Activated B cell treated with CpG ODN at 0.5 μM for 24 hours (primary cell): ENCODE measurements around the gene C22orf23. TPM values are rescaled to one million over a fixed set of nuclear protein-coding genes. Genes with fewer than 3 reads are reported as not detected.

Experiments used
- ATAC-seq: fragments of 200-7000 bp; cut with Tn5 transposase; one replicate; pipeline ENCODE4 v1.10.0; 2021; ENCODE audit warnings: low read depth, mild to moderate bottlenecking, moderate library complexity
- CTCF ChIA-PET: fragments of 350-600 bp; sonication (Branson Sonifier 250); formaldehyde crosslinking; loops from one replicate; lab custom pipeline; 2021; ENCODE audit warnings: antibody characterized with exemption; lab: Charles Lee
- POLR2A ChIA-PET: fragments of 350-600 bp; sonication (Branson Sonifier 250); formaldehyde crosslinking; loops from one replicate; lab custom pipeline; 2021; ENCODE audit warnings: antibody characterized with exemption; lab: Charles Lee
- DNase-seq: peaks from one replicate; pipeline ENCODE4 v3.0.0; 2022
- H3K27ac Mint-ChIP-seq: one replicate; pipeline ENCODE4 v1.8.0; 2020; ENCODE audit warnings: mixed read lengths
- H3K27me3 Mint-ChIP-seq: one replicate; pipeline ENCODE4 v1.8.0; 2021; ENCODE audit warnings: mixed read lengths
- H3K36me3 Mint-ChIP-seq: one replicate; pipeline ENCODE4 v1.8.0; 2021; ENCODE audit warnings: low read depth, mixed read lengths
- H3K4me1 Mint-ChIP-seq: one replicate; pipeline ENCODE4 v1.8.0; 2021; ENCODE audit warnings: mixed read lengths
- H3K4me3 Mint-ChIP-seq: one replicate; pipeline ENCODE4 v1.8.0; 2020; ENCODE audit warnings: mild to moderate bottlenecking, mixed read lengths
- H3K9me3 Mint-ChIP-seq: one replicate; pipeline ENCODE4 v1.8.0; 2020; ENCODE audit warnings: mixed read lengths
- intact Hi-C: fragments of 100-400 bp; cut with micrococcal nuclease; formaldehyde crosslinking; loops from one replicate; pipeline ENCODE4 v1.15.1; 2024
- total RNA-seq: library from RNA; stranded (reverse); gene quantifications from 2 replicates; pipeline ENCODE4 v1.2.3, GENCODE V29; 2022
- TF ChIP-seq, protein P1 (sequence below): fragments of 200-600 bp; IDR thresholded peaks from one replicate; pipeline ENCODE4 v1.8.0; 2022; ENCODE audit warnings: antibody characterized with exemption, mild to moderate bottlenecking

The C22orf23 gene
- total RNA-seq, 1 donor from 2014 or later, result 0.16 TPM

DNA sequence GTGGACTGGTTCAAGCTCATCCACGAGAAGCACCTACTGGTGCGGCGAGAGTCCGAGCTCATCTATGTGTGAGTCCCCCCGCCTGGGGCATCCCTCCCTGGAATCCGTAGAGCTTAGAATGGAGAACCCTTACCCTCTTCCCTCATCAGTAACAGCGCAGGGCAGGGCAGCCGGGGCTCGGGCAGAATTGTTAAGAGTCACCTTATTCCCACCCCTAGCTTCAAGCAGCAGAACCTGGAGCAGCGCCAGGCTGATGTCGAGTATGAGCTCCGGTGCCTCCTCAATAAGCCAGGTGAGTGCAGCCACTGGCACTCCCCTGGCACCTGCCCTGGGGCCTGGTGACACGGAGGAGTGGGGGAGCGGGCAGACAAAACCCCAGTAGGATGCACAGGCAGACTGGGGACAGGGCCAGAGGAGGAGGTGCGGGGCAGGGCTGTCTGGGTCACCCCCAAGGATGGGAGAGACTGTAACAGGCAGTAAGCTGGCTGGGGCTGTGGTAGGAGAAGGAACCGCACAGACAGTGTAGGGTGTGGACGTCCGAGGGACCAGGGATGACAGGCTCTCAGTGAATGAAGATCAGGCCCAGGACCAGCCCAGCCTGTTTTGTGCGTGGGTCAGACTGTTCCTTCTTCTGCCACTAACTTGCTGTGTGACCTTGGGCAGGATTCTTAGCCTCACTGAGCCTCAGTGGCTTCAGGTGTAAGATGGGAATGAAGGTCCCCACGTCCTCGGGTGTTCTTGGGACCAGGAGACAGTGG lies 20.4 kb downstream of the C22orf23 start:
- Mint-ChIP-seq H3K36me3 (peaks cover 46% of the 10 kb centered on the region), H3K4me3 (no peak overlapping the region), H3K9me3 (no peaks in the 10 kb centered on the region), H3K4me1 (peaks cover 19% of the 10 kb centered on the region), H3K27me3 (no peaks in the 10 kb centered on the region), H3K27ac (no peak overlapping the region)
- TF ChIP-seq, protein P1, sequence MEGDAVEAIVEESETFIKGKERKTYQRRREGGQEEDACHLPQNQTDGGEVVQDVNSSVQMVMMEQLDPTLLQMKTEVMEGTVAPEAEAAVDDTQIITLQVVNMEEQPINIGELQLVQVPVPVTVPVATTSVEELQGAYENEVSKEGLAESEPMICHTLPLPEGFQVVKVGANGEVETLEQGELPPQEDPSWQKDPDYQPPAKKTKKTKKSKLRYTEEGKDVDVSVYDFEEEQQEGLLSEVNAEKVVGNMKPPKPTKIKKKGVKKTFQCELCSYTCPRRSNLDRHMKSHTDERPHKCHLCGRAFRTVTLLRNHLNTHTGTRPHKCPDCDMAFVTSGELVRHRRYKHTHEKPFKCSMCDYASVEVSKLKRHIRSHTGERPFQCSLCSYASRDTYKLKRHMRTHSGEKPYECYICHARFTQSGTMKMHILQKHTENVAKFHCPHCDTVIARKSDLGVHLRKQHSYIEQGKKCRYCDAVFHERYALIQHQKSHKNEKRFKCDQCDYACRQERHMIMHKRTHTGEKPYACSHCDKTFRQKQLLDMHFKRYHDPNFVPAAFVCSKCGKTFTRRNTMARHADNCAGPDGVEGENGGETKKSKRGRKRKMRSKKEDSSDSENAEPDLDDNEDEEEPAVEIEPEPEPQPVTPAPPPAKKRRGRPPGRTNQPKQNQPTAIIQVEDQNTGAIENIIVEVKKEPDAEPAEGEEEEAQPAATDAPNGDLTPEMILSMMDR, result no peak
- ATAC-seq (no peak), DNase-seq (no peak)
- CTCF ChIA-PET, result interaction anchor here (0.9 to 1.2 kb wide), 2 partner anchors 115 to 304 kb away, joined by 3 to 4 read pairs; no protein-coding TSS in a partner anchor
- intact Hi-C loops, result loop anchor here (5.0 kb wide), 1 partner anchor 36 kb away; no protein-coding TSS in a partner anchor
- POLR2A ChIA-PET, result no interaction called here

GRCh38 chr22:37932401-37932800 lies 21.0 kb downstream of the C22orf23 start:
- POLR2A ChIA-PET, result no interaction called here
- intact Hi-C loops, result loop anchor here (5.0 kb wide), 1 partner anchor 35 kb away; no protein-coding TSS in a partner anchor
- no peaks in the 10 kb centered on the region for H3K27me3 Mint-ChIP-seq
- H3K4me1 Mint-ChIP-seq, result peaks cover 19% of the 10 kb centered on the region
- DNase-seq, result no peak
- CTCF ChIA-PET, result interaction anchor here (0.9 to 1.2 kb wide), 2 partner anchors 114 to 304 kb away, joined by 3 to 4 read pairs; no protein-coding TSS in a partner anchor
- no peak overlapping the region for H3K4me3 Mint-ChIP-seq
- TF ChIP-seq, protein P1, result no peak
- no peak for ATAC-seq
- no peaks in the 10 kb centered on the region for H3K9me3 Mint-ChIP-seq
- H3K36me3 Mint-ChIP-seq, result peaks cover 46% of the 10 kb centered on the region
- H3K27ac Mint-ChIP-seq, result no peak overlapping the region

GRCh38 chr22:37931893-37932389 lies 21.5 kb downstream of the C22orf23 start:
- intact Hi-C loops, result loop anchor here (5.0 kb wide), 1 partner anchor 35 kb away; no protein-coding TSS in a partner anchor
- CTCF ChIA-PET, result interaction anchor here (0.9 to 1.6 kb wide), 3 partner anchors 20 to 303 kb away, joined by 3 to 10 read pairs (median 3); partner anchors contain the start of gene MICALL1
- no peaks in the 10 kb centered on the region for H3K9me3 Mint-ChIP-seq

GRCh38 chr22:37930952-37931440 lies 22.4 kb downstream of the C22orf23 start:
- TF ChIP-seq, protein P1, result no peak

More at GRCh38 chr22:37931893-37932389, 21.5 kb downstream of the C22orf23 start:
- Mint-ChIP-seq H3K27me3 (no peaks in the 10 kb centered on the region), H3K4me3 (no peak overlapping the region), H3K27ac (no peak overlapping the region), H3K36me3 (peaks cover 45% of the 10 kb centered on the region), H3K4me1 (peaks cover 19% of the 10 kb centered on the region)
- no peak for ATAC-seq
- POLR2A ChIA-PET, result interaction anchor here (0.5 kb wide), 1 partner anchor 67 kb away, joined by 3 read pairs; no protein-coding TSS in a partner anchor
- DNase-seq, result no peak
- TF ChIP-seq, protein P1, result no peak

More at GRCh38 chr22:37930952-37931440, 22.4 kb downstream of the C22orf23 start:
- ChIA-PET CTCF (interaction anchor here (1.2 to 1.6 kb wide), 2 partner anchors 21 to 25 kb away, joined by 3 to 10 read pairs; partner anchors contain the start of gene MICALL1), POLR2A (no interaction called here)
- ATAC-seq, result no peak
- Mint-ChIP-seq H3K36me3 (peaks cover 51% of the 10 kb centered on the region), H3K4me3 (no peak overlapping the region), H3K9me3 (no peaks in the 10 kb centered on the region), H3K27me3 (no peaks in the 10 kb centered on the region), H3K27ac (no peak overlapping the region), H3K4me1 (peaks cover 19% of the 10 kb centered on the region)
- no peak for DNase-seq
- intact Hi-C loops, result loop anchor here (5.0 kb wide), 1 partner anchor 34 kb away; no protein-coding TSS in a partner anchor
